Pons (tissue), 1 donor: ENCODE results near the gene SCD5.

Experiments used
- DNase-seq: peaks from one replicate; pipeline ENCODE4 v3.0.0-alpha.2; 2016; ENCODE audit warnings: low spot score

SCD5 gene

DNA sequence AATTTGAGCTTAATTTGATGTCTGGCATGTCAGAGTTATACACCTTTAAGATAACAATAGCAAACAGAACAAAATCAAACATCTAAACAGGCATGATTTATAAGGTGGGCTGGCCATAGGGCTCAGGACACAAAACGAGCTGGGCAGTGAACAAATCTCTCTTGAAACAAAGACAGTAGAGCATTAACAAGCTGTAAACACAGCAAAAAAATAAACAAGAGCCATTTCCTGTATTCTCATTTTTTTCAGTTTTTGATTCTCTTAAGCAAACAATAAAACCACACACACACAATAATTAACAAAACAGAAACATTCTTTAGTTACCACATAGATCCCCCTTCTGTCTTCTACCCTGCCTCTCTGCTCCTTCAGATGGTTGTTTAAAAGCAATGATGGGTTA is 168.5 kb downstream of the SCD5 start:
- DNase-seq, result peak; percentile 82

DNA sequence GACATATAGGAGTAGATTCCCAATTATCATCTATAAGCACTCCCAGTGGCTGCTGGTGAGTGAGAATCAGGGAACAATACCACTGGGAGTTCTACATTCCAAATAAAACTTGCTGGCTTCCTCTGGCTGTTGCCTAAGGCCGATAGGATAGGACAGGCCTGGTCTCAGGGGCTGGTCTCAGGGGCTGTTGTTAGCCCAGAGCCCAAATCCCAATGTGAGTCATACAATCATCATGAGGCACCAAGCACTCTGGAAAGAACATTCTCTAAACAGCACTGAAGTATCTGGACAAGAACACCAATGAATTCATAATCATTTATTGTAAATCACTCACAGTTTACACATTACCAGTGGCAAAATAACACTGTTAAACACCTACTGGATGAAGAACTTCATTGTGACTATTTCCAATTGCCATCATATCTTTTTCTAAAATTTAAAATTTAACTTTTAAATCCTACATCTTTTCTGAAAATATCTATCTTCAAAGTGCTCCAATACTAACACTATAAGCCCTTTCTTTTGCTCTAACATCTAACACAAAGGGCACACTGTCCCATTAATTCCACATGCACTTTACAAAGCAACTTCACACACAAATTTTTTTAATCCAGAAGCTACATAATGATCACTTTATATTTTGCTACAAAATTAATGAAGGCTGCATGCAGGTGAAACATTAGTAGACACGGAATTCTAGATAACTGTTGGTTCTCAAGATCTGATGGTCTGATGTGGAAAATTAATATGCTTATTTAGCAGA is 169.2 kb downstream of the SCD5 start:
- DNase-seq, result peak; percentile 93

DNA sequence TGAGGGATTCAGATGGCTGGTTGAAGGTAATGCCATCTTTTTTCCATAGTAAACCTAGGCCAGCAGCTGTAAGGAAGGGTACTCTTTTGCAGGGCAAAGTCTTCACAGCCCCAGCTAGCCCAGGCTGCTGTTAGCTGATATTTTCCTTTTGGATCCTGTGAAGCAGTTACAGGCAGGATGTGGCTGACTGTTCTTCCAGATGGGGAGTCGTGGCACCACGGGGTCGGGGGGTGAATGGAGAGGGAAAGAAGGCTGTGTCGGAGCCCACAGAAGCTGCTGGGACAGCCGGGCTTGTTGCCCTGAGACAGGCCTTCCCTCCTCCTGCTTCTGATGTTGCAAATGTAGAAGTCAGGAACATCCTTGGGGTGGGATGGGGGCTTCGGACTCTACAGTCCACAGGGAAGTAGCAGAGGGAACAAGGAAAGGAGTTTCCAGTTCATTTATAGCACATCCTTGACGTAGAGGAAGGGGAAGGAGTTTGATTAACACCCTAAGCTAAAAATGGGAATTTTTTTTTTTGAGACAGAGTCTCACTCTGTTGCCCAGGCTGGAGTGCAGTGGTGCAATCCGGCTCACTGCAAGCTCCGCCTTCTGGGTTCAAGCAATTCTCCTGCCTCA is 172.2 kb downstream of the SCD5 start:
- DNase-seq, result no peak

DNA sequence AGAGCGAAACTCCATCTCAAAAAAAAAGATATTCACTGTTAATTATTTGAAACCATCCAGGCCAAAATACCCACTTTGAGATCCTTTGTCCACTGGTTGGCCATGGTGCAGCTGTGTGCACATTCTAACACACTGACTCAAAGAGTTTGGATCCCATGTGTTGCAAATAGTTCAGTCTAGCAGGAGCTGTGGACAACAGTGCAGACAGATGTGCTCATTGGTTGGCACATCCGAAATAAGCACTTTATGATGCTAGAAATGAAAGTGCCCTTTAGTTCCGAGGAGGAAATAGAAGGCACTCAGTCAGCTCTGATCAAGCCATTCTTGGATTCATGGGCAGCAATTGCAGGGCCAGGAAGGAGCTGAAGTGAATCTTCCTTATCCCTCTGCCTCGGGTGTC is 173.8 kb downstream of the SCD5 start:
- peak; percentile 62 for DNase-seq

DNA sequence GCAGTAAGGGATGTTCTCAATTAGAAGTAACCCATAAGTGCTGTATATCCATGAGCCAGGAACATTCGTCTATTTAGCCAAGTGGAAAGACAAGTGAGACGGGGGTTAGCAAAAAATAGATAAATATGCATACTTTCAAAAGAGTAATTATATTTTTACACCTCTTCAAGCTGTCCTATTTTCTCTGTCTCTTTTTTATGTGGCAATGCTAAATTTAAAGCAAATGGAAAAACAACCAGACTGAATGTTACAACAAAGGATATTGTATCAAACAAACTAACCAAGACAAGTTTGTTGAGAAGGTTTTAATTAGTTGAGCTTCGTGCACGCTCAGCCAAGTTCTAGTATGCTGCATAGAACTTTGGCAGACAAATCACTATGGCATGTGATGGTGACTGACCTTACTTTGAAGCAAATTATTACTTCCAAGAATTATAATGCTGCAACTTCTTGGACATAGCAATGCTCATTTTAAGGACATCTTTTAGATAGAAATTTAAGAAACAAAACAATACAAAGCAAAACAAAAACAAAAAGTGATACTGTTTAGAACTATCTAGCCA is 175.4 kb downstream of the SCD5 start:
- no peak for DNase-seq

DNA sequence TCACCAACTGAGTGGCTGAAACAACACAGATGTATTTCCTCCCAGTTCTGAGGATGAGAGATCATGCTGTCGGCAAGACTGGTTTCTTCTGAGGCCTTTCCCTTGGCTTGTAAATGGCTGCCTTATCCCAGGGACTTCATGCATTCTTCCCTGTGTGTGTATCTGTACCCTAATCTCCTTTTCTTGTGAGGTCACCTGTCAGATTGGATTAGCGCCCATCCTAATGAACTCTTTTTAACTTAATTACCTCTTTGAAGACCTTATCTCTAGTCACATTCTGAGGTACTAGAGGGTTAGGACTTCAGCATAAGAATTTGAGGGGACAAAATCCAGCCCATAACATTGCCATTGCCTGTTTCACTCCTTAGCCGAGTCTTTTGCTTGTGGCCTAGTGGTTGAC is 177.3 kb downstream of the SCD5 start:
- DNase-seq, result no peak

DNA sequence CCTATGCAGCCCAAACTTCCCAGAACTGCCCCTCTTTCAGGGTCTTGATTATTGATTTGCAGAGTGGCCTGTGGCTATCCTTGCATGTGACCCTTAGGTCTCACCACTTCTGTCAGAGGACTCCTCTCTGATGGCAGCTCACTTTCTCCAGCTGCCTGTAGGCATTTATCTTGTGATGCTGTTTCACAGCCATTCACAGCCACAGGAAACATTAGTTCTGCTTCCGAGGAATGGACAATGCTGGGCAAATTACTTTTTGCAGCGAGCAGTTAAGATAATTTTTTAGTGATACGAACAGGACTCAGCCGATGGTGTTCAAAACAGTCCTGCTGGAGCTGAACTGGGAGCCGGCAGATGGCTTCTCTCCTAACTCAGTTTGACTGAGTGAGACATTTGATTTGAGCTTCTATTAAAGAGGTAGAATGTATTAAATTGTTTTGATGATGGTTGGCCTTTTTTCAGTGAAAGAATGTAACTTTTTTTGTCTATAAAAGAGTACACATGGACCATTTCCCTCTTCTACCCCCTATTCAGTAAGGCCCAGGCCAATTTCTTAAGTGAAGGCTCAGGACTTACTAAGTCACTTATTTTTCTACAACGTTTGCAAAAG is 178.4 kb downstream of the SCD5 start:
- DNase-seq, result peak; percentile 45

DNA sequence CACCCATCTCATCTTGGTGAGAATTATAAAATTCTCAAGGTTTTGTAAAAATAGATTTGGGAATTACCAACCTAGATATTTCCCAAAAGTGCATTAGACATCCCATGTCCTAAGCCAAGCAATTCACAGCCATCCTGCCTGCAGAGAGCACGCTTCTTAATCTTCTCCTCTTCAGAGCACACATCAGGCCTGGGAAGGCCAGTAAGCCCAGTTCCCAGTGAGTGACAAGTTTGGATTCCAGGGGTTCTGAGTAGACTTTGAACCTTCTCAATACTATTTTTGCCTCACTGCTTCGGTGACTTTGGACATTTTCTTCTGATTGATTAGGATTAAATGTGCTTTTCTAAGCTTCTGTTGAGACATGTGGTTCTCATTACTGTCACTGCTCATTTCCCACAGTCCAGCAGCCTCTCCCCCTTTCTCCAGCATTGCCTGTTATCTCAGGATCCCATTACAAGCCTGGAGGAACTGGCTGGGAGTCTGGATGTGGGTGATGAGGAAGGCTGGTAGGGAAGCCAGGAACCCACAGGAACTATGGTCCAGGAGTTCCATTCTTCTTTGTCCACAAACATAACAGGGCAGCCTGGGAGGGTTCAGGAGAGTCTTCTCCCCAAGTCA is 180.4 kb downstream of the SCD5 start:
- no peak for DNase-seq

DNA sequence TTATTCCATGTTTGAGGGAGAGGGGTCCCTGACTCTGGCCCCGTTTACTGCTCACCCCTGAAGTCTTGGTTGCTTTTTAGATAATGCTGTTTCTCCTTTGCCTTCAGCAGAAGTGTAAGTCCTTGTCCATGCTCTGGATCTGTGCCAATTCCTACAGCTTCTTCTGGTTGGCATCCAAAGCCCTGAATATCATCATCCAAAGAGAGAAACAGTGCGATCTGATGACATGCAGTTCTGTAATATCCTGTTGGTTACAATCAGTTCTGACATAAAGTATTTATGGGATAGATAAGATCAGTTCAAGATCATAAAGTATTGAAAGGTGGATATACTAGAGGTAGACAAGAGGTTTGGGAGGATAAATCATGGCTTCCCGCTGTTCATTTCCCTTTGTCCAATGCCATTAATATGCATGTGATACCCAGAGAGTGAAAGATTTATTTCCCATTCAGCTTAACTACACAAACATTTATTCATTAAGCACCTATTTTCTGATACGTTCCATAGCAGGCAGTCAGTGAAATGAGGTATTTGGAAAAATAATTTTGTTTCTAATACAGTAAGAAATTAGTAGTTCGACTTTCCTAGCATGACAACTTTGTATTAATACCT is 183.7 kb downstream of the SCD5 start:
- DNase-seq, result no peak

DNA sequence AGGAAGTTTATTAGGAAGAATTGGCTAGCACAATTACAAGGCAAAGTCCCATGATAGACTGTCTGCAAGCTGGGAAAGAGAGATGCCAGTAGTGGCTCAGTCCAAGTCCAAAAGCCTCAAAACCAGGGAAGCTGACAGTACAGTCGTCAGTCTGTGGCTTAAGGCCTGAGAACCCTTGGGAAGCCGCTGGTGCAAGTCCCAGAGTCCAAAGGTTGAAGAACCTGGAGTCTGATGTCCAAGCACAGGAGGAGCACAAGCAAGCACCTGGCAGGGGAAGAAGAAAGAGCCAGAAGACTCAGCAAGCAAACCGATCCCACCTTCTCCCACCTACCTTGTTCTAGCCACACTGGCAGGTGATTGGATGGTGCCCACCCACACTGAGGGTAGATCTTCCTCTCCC is 185.5 kb downstream of the SCD5 start:
- DNase-seq, result no peak

DNA sequence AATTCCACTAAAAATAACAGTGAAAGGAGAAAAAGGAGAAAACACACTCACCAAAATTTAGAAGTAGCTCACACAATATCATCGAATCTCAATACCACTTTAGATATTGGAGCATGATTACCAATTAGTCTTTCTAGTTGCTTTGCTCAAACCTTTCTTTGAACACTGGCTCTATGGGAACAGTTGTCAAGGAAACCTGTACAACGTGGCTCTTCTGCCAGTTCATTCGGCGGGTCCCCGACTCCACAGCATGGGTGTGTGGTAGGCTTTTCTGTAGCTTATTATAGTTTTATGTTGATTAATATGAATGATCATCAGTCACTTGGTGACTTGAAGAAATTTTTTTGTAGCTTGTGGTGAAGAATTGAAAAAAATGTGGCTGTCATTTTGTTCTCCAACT is 186.6 kb downstream of the SCD5 start:
- DNase-seq, result no peak

DNA sequence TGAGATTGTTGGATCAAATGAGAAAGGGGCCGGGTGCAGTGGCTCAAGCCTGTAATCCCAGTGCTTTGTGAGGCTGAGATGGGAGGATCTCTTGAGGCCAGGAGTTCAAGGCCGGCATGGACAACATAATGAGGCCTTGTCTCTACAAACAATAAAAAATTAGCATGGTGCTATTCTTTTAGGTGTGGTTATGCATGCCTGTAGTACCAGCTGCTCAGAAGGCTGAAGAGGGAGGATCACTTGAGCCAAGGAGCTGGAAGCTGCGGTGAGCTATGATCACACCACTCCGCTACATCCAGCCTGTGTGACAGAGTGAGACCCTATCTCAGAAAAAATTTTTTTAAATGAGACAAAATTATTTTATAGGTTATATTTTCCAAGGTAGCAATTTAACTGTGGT is 187.1 kb downstream of the SCD5 start:
- DNase-seq, result no peak

DNA sequence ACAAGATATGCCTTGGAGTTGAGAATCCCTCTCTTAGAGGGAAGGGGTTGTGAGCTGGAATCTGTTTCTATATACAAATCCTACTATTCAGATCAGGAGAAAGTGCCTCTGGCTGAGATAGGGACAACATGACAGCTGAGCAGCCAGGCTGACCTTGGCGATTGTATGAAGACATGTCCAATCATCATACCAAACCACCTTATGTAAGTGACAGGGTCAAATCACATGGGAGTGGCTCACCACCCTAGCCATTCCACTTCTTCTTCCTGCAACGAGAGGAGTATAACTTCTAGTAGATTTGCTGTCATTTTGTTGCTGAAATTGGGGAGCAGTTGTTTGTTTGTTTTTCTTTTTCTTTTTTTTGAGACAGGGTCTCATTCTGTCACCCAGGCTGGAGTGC is 188.6 kb downstream of the SCD5 start:
- DNase-seq, result no peak

DNA sequence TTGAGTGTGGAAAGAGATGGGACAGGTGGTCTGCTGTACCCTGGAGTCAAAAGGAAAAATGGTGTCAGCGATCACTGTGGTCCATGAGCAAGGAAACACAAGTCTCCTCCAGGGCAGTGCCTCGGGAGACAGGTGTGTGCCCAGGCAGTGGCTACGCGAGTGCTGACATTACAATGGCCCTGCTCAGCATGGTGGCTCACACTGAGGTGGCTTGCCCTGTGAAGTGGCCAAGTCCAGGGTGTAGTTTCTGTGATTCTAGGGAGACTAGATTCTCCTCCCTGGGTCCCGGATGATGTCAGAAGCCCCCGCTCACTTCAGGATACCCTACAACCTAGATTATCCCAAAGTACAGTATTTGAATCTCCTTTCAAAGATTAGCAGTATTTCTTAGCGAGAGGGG is 192.0 kb downstream of the SCD5 start:
- DNase-seq, result no peak

DNA sequence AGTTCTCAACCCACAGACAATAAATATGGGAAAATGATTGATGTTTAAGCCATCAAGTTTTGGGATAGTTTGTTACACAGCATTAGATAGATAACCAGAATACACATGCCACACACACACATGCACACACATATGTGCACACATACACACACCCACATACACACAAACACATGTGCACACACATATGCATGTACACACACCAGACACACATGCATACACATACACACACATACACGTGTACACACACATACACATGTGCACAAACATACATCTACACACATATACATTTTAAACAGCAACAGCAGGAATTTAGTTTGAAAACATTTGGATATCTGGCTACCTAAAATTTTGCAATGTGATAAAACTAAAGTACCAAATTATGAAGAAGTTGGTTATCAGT is 194.1 kb downstream of the SCD5 start:
- no peak for DNase-seq

DNA sequence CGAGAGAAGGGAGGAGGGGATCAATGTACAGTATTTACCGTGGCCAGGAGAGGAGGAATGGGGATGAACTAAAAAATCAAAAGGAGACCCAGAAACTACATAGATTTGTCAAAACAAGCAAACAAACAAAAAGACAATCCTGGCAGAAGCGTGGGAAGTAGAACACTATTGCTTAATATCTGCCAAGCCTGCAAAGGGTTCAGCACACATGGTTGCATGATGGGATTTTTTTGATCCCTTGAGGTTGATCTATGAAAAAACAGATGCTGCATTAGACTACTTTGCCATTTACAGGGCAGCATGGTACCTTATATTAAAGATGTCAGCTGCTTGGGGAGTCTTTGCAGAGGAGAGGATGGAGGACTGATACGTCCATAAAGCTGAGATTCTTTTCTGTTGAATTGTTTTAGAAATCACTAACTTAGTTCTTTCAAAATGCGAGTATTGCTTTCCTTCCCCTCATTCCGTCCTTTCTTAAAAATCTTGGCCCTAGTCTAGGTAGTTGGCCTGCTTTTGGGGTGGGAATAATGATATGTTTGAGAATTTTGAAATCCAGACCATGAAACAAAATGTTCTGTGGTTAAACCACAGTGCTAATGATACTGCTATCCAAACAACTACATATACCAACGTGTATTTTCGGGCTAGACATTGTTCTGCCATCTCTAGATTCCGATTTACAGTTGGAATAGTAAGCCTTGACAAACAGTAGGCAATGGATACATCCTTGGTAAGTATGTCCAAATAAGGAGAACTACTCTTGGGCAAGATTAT is 197.2 kb downstream of the SCD5 start:
- DNase-seq, result no peak

DNA sequence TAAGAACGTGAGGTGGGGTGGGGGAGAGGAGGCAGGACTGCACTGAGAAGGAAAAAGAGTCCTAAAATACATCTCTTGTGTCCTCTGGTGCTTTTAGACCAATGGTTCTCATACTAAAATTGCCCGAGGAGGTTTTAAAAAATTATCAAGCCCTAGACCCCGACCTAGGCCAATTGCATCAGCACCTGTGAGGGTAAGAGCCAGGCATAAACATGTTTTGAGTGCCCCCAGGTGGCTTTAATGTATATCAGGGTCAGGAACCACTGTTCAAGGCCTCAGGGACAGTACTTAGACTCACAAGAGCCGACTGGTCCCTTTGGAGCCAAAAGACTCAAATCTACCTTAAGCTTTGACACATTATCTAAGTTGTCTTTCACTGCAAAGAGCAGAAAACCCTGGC is 199.3 kb downstream of the SCD5 start:
- no peak for DNase-seq

DNA sequence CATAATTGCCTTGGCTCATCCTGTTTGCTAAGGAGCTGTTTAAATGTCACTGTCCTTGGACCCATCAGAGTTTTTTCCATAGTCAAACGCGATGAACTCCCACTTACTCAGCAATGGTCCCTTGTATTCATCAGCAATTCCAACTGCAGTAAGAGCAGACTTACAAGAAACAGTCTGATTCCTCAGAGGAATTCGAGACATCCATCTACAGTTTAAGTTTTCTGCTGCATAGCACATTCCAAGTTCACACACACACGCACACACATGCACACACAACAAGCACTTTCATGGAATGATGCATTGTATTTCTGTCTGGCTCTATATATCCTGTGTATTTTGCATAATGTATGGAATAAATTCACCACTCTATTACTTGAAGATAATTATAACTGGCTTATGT is 204.1 kb downstream of the SCD5 start:
- no peak for DNase-seq

DNA sequence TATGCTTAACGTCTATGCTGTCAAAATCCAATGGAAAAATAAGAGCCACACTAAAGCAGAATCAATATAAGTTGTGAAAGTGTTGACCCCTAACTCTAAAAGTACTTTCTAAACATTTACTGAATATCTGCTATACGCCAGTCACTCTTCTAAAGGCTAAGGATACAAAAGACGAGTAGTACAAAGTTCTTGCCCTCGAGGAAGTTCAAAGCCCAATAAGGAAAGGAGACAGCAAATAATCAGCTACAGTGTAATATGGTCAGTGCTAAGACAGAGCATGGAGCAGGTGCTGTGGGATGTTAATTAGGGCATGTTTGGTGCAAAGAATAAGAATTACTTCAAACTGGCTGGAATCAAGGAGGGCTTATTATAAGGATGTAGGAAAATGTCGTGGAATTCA is 205.2 kb downstream of the SCD5 start:
- no peak for DNase-seq

DNA sequence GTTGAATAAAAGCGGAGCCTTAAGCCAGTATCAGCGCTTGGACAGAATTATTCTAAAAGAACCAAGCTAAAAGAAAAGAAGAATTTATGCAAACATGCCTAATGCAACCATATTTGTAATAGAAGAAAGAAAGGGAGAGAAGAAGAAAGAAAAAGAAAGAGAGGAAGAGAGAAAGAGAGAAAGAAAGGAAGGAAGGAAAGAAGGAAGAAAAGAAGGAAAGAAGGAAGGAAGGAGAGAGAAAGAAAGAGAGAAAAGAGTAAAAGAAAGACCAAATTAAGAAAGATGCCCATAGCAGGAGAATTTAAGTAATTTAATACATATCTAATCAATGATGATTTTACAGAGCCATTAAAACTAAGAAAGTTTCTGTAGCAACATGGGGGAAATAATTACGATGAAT is 206.0 kb downstream of the SCD5 start:
- no peak for DNase-seq

DNA sequence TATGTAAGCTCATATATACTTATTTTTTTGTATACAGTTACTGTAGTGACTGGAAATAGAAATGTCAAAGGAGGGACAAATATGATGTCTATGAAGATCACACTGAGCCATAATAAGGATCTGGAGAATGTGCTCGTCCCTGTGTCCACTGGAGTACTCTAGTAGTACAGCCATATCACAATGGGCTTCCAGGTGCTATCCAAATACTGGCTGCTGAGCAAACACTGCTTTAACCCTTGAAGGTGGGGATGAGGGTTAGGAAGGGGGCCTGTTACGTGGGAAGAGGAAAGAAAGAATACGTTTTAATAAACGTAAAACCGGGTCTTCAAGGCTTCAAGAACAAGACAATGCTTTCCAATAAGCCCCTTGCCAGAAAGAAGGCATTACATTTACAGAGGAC is 207.0 kb downstream of the SCD5 start:
- no peak for DNase-seq

DNA sequence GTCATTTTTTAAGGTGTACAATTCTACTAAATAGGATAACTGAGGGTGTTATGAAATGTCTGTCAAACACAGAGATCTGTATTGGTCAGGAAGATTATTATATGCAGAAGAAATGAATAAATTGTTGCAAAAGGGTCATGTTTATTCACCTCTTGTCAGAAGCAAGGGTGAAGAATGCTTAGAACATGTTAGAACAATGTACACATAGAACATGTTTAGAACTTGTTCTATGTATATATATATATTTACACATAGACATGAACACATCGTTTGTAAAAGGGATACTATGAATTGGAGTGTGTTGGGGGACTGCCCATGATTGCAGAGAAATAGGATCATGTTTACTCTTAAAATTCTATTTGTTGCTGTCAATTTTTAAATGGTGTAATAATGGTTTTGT is 208.8 kb downstream of the SCD5 start:
- no peak for DNase-seq
